ENCODE measurements around the gene CCDC183. TPM values are rescaled to one million over a fixed set of nuclear protein-coding genes. Genes with fewer than 3 reads are reported as not detected.
A peak's percentile ranks its signal among the peaks of the same experiment; 100 is the strongest.

Gene CCDC183
- total and polyA plus RNA-seq, 3 donors from 2014 or later, result 37.8 to 59.8 (median 41.1) TPM

- no peak for DNase-seq
- H3K27ac ChIP-seq, result peak overlapping the region in 1 of 2 donors; percentile 59
Measured at GRCh38 chr9:136821826-136822544, 25.8 kb downstream of the CCDC183 start.

DNA sequence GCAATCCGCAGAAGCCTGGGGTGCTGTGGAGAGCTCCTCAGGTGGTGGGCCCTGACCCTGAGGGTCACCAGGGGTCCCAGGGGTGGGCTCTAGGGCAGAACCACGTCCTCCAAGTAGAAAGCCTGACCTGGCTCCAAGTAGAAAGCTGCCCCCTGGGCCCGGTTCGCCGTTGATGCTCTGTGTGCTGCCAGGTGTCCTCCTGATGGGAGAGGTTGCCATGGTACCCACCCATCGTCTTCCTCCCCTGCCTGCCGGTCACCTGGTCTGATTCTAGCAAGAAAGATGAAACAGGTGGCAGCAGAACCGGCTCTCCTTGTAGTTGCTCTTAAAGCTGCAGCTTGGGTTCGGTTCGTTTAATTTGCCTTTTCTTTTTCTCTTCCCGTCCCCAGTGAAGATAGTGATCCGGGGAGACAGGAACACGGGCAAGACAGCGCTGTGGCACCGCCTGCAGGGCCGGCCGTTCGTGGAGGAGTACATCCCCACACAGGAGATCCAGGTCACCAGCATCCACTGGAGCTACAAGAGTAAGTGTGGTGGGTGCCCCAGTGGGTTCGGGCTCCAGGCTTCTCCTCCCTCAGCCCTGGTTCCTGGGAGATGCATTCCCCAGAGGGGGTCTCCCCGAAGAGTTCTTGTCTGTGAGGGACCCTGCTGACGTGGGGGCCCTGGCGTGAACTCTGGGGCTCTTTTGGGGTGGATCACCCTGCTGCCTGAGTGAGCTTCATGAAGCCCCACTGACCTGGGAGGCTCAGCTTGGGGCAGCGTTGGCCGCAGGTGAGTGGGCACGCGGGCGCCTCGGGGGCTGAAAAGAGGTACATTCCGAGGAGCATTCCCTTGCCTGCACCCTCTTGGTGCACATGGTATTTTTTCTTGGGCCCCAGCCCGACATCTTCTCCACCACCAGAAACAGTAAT lies 27.3 kb downstream of the CCDC183 start:
- H3K4me1 ChIP-seq, result peaks cover 6% of the 10 kb centered on the region
- no peak overlapping the region for H3K4me3 ChIP-seq
- TF ChIP-seq POLR2A (IDR thresholded peaks at IDR 0.05), result no peak
- TF ChIP-seq, protein P1, sequence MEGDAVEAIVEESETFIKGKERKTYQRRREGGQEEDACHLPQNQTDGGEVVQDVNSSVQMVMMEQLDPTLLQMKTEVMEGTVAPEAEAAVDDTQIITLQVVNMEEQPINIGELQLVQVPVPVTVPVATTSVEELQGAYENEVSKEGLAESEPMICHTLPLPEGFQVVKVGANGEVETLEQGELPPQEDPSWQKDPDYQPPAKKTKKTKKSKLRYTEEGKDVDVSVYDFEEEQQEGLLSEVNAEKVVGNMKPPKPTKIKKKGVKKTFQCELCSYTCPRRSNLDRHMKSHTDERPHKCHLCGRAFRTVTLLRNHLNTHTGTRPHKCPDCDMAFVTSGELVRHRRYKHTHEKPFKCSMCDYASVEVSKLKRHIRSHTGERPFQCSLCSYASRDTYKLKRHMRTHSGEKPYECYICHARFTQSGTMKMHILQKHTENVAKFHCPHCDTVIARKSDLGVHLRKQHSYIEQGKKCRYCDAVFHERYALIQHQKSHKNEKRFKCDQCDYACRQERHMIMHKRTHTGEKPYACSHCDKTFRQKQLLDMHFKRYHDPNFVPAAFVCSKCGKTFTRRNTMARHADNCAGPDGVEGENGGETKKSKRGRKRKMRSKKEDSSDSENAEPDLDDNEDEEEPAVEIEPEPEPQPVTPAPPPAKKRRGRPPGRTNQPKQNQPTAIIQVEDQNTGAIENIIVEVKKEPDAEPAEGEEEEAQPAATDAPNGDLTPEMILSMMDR (IDR thresholded peaks at IDR 0.05), result no peak
- no peak for DNase-seq
- no peaks in the 10 kb centered on the region for H3K36me3 ChIP-seq (ENCODE audit: low read depth, missing control alignments)
- H3K27ac ChIP-seq, result no peak overlapping the region
- no peaks in the 10 kb centered on the region for H3K9me3 ChIP-seq
- H3K27me3 ChIP-seq, result no peaks in the 10 kb centered on the region
- intact Hi-C loops (cut with DNase I; ENCODE audit: low total_unique reads), result no loop called here
- 83 to 85% methylated on average over 27 to 30 of the region's 30 CpGs for WGBS, 2 donors

More at GRCh38 chr9:136821826-136822544, 25.8 kb downstream of the CCDC183 start:
- no peaks in the 10 kb centered on the region for H3K36me3 ChIP-seq (ENCODE audit: low read depth, missing control alignments)
- TF ChIP-seq, protein P1 (IDR thresholded peaks at IDR 0.05), result no peak
- TF ChIP-seq POLR2A (IDR thresholded peaks at IDR 0.05), result no peak
- 58 to 64% methylated on average over 22 to 42 of the region's 42 CpGs for WGBS, 2 donors
- H3K27me3 ChIP-seq, result no peaks in the 10 kb centered on the region
- H3K9me3 ChIP-seq, result no peaks in the 10 kb centered on the region
- intact Hi-C loops (cut with DNase I; ENCODE audit: low total_unique reads), result no loop called here
- peak overlapping the region; percentile 34 to 53 for H3K4me3 ChIP-seq
- H3K4me1 ChIP-seq, result peaks cover 6% of the 10 kb centered on the region

- DNase-seq, result no peak
- no peaks in the 10 kb centered on the region for H3K27me3 ChIP-seq
- no peak overlapping the region for H3K4me3 ChIP-seq
- WGBS, 2 donors, result 75 to 85% methylated on average over 10 to 21 of the region's 21 CpGs
- no peak for TF ChIP-seq POLR2A (IDR thresholded peaks at IDR 0.05)
- TF ChIP-seq, protein P1 (IDR thresholded peaks at IDR 0.05), result no peak
- H3K9me3 ChIP-seq, result no peaks in the 10 kb centered on the region
- intact Hi-C loops (cut with DNase I; ENCODE audit: low total_unique reads), result no loop called here
- no peak overlapping the region for H3K27ac ChIP-seq
- peaks cover 6% of the 10 kb centered on the region for H3K4me1 ChIP-seq
- H3K36me3 ChIP-seq (ENCODE audit: low read depth, missing control alignments), result no peaks in the 10 kb centered on the region
Measured at GRCh38 chr9:136824496-136825225, 28.5 kb downstream of the CCDC183 start.

DNA sequence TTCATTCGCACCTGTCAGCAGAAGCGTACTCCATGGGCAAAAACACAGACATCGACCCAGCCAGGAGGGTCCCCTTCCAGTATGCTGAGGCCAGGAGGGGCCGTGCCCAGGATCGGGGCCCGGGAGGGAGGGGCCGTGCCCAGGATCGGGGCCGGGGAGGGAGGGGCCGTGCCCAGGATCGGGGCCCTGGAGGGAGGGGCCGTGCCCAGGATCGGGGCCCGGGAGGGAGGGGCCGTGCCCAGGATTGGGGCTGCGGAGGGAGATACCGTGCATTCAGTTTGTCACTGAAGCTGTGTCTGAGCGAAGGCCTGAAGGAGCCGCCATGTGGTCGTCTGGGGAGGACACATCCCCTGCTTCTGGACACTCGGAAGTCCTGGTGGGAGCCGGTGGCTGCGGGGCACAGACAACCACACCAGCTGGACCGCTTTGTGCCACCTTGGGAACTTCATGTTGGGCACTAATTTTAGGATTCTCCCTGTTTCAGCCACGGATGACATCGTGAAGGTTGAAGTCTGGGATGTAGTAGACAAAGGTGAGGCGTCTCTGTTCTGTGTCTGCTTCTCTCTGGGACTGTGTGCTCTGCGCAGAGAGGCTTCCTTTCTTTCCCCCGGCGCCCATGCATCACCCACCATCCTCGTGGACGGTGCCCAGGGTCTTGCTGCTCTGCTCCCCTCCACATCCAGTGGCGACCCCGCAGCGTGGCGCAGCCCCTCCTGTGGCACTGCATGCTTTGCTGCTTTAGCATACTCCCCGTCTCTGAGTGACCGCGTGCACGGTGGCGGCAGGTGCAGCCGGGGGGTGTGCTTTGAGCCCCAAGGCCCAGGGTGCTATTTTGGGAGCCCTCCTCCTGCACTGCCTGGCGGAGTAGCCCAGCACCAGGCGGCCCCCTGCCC lies 29.4 kb downstream of the CCDC183 start:
- TF ChIP-seq POLR2A (IDR thresholded peaks at IDR 0.05), result no peak
- TF ChIP-seq, protein P1 (IDR thresholded peaks at IDR 0.05), result no peak
- no peaks in the 10 kb centered on the region for H3K27me3 ChIP-seq
- peaks cover 6% of the 10 kb centered on the region for H3K4me1 ChIP-seq
- no peak for DNase-seq
- intact Hi-C loops (cut with DNase I; ENCODE audit: low total_unique reads), result no loop called here
- 90 to 91% methylated on average over 39 to 42 of the region's 44 CpGs for WGBS, 2 donors
- H3K9me3 ChIP-seq, result no peaks in the 10 kb centered on the region
- H3K4me3 ChIP-seq, result no peak overlapping the region
- no peak overlapping the region for H3K27ac ChIP-seq
- no peaks in the 10 kb centered on the region for H3K36me3 ChIP-seq (ENCODE audit: low read depth, missing control alignments)
